ENCODE measurements around the gene FARSA. TPM values are rescaled to one million over a fixed set of nuclear protein-coding genes. Genes with fewer than 3 reads are reported as not detected.

Gene FARSA
- total and polyA plus RNA-seq, 10 of the 15 experiments (the other 5 are each of a cell fraction or from before 2014, with no cell fraction given), result 20.3 to 212 (median 76.4) TPM

- no peaks in the 10 kb centered on the region for H4K20me1 ChIP-seq (ENCODE audit: control insufficient read depth, insufficient read depth)
- no peak overlapping the region for H3K9ac ChIP-seq (ENCODE audit: control insufficient read depth, insufficient read depth, low read length)
- ChIA-PET POLR2A (interaction anchor here (2.4 kb wide), 1 partner anchor 15 kb away, joined by 11 read pairs; the partner anchor contains the start of gene CALR), CTCF (interaction anchor here (0.6 to 4.6 kb wide), 4 partner anchors 13 to 192 kb away, joined by 3 to 40 read pairs (median 4); partner anchors contain the start of gene DNASE2), RAD21 (ENCODE audit: unreplicated experiment) (no interaction called here), SMC1A (ENCODE audit: uncharacterized antibody, unreplicated experiment) (interaction anchor here (2.5 kb wide), 1 partner anchor 15 kb away, joined by 9 read pairs; the partner anchor contains the start of gene CALR)
- peaks cover 20 to 31% of the 10 kb centered on the region in 2 experiments for H3K36me3 ChIP-seq (ENCODE audit: control insufficient read depth in 2 of 2, insufficient read depth in 2 of 2, low read length in 1 of 2)
- no peaks in the 10 kb centered on the region for H3K9me3 ChIP-seq (replicated peaks; ENCODE audit: control insufficient read depth, insufficient read depth, low read length)
- H3K4me3 ChIP-seq, result no peak overlapping the region
- H3K4me2 ChIP-seq (ENCODE audit: control insufficient read depth, insufficient read depth), result no peak overlapping the region
- DNase-seq (ENCODE audit: low read depth, low spot score), result no peak
- H3K4me1 ChIP-seq (ENCODE audit: control insufficient read depth, insufficient read depth, low read length), result peaks cover 12% of the 10 kb centered on the region
- no peak overlapping the region for H3K27ac ChIP-seq (ENCODE audit: control insufficient read depth, insufficient read depth)
- no TSS peak for BruUV-seq (replicated peaks)
- no peak for ATAC-seq
- H3K79me2 ChIP-seq (ENCODE audit: control insufficient read depth, insufficient read depth, low read length), result peaks cover 36% of the 10 kb centered on the region
- H3K27me3 ChIP-seq (replicated peaks in 1 of 2; ENCODE audit: control insufficient read depth in 2 of 2, insufficient read depth in 2 of 2, low read length in 1 of 2), result no peaks in the 10 kb centered on the region
- intact Hi-C loops (cut with micrococcal nuclease; ENCODE audit: unreplicated experiment) (no loop called here), in situ Hi-C loops (cut with MboI) (no loop called here)
- no peak for FAIRE-seq
- H2AFZ ChIP-seq (ENCODE audit: control insufficient read depth, low read depth, low read length), result no peak overlapping the region
- WGBS (ENCODE audit: insufficient coverage, insufficient replicate concordance, low lambda C conversion rate, missing lambda C conversion rate), result 76% methylated on average over 12 of the region's 12 CpGs
- TF ChIP-seq USF1 (IDR thresholded peaks at IDR 0.05; ENCODE audit: borderline replicate concordance, extremely low read length, insufficient read depth, low read depth, low read length) (no peak), NFYB (IDR thresholded peaks at IDR 0.05; ENCODE audit: insufficient read depth, low read depth, low read length) (no peak), JUNB (IDR thresholded peaks at IDR 0.05) (no peak), SREBF2 (IDR thresholded peaks at IDR 0.05; ENCODE audit: low read length) (no peak), WRNIP1 (IDR thresholded peaks at IDR 0.05; ENCODE audit: borderline replicate concordance, low read depth, low read length) (no peak), PRDM15 (CRISPR knock-in tag; IDR thresholded peaks at IDR 0.05) (no peak), NFYA (IDR thresholded peaks at IDR 0.05; ENCODE audit: borderline replicate concordance, low read depth, low read length) (no peak), CREB1 (IDR thresholded peaks at IDR 0.05; ENCODE audit: low read depth) (no peak), HSF1 (IDR thresholded peaks at IDR 0.05; ENCODE audit: low read depth, low read length) (no peak)
- TF ChIP-seq, protein P1, sequence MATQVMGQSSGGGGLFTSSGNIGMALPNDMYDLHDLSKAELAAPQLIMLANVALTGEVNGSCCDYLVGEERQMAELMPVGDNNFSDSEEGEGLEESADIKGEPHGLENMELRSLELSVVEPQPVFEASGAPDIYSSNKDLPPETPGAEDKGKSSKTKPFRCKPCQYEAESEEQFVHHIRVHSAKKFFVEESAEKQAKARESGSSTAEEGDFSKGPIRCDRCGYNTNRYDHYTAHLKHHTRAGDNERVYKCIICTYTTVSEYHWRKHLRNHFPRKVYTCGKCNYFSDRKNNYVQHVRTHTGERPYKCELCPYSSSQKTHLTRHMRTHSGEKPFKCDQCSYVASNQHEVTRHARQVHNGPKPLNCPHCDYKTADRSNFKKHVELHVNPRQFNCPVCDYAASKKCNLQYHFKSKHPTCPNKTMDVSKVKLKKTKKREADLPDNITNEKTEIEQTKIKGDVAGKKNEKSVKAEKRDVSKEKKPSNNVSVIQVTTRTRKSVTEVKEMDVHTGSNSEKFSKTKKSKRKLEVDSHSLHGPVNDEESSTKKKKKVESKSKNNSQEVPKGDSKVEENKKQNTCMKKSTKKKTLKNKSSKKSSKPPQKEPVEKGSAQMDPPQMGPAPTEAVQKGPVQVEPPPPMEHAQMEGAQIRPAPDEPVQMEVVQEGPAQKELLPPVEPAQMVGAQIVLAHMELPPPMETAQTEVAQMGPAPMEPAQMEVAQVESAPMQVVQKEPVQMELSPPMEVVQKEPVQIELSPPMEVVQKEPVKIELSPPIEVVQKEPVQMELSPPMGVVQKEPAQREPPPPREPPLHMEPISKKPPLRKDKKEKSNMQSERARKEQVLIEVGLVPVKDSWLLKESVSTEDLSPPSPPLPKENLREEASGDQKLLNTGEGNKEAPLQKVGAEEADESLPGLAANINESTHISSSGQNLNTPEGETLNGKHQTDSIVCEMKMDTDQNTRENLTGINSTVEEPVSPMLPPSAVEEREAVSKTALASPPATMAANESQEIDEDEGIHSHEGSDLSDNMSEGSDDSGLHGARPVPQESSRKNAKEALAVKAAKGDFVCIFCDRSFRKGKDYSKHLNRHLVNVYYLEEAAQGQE (IDR thresholded peaks at IDR 0.05; ENCODE audit: low read depth, low read length), result no peak
Measured at GRCh38 chr19:12952488-12953137, 19.1 kb upstream of the FARSA start.

Data from GM12878 (cell line).